NOMO-1 treated with DMSO at 0.1 percent for 48 hours (cell line): ENCODE measurements around the gene RALB.

Source experiments
- DNase-seq: peaks from one replicate; lab custom pipeline; 2025; ENCODE audit not compliant: unreplicated experiment; lab: John Stamatoyannopoulos, UW

RALB gene, protein sequence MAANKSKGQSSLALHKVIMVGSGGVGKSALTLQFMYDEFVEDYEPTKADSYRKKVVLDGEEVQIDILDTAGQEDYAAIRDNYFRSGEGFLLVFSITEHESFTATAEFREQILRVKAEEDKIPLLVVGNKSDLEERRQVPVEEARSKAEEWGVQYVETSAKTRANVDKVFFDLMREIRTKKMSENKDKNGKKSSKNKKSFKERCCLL

DNA sequence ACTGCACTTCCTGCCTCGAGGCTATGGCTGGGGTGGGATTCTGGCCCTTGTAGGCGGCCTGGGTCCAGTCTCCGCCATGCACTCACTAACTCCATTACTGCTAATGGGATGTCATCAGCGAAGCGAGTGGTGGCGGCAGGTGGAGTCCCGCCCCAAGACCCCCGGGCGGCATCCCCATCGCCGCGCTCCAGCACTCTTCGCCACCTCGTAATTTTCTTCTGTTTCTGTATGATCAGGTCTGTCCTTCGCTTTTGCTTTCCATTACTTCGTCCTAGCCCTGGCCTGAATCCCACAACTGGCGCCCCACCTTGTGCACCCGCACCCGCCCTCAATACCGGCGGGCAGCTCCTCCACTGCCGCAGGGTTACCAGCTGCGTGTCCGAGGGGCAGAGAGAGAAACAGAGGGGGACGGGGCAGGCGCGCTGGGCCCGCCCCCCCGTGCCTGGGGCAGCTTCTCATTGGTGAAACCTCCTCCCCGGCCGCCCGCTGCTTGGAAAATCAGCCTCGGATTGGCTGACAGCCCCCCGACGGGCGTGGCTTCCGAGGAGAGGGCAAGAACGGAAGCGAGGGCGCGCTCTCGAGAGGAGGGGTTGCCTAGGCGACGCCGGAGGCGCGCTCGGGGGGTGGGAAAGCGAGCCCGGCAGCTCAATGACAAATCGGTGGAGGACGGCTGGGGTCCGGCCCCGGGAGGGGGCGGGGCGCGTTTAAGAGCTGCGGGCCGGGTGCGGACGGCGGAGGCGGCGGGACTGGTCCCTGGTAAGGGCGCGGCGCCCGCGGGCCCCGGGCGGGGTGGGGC lies at the start of gene RALB:
Gene RALB, plus strand, starts transcription at position 628 of the 796 bp plus-strand sequence. CDS start 25,813 bp downstream, outside the sequence.
- peak; percentile 97 for DNase-seq

DNA sequence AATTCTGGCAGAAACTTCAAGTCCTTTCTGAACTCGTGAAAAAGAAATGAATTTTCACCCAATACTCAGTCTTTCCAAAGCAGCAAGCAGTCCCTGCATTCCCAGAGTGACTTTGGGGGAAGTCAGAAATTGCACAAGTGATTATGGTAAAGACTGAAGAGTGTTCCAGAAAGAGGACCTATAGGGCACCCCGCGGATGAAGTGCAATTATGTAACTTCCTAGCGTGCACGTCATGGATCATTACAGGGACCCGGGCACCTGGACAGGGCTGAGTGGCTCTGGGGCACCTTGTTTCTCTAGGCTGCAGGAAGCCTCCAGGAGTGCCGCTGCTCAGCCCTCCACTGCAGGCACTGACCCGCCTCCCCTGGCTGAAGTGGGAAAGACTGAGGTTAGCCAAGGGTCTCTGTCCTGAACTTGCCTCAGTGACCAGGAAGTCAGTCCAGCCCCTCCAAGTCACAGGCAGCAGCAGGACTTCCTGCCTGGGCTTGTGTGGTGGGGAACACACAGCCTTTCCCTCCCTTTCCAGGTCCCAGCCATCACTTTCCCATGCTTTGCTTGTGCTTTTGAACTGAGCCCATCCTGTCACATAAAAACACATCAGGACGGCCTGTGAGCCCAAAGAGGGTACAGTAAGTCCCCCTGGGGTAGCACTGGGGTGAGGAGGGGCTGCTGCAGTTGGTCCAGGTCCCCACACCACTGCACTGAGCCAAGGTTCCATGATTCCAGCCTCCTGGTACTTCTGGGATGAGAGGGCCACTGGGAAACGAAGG lies 49.2 kb upstream of the RALB start:
- DNase-seq: peak; percentile 10

DNA sequence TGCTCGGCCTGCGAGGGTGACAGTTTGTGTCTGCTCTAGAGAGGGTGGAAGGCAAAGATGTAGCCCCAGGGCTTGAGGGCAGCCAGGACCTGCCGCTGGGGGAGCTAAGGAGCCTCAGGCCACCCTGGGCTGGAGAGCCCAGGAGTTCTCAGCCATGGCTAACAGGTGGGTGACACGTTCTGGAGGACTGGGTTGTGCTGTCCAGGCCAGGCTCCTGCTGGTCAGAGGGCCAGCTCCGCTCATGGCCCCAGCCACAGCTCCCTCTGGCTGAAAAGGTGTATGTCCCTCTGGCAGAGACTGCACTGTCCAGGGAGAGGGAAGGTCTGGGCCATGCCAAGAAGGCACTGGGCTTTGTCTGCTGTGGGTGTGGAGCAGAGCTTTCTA lies 48.6 kb upstream of the RALB start:
- DNase-seq: no peak

DNA sequence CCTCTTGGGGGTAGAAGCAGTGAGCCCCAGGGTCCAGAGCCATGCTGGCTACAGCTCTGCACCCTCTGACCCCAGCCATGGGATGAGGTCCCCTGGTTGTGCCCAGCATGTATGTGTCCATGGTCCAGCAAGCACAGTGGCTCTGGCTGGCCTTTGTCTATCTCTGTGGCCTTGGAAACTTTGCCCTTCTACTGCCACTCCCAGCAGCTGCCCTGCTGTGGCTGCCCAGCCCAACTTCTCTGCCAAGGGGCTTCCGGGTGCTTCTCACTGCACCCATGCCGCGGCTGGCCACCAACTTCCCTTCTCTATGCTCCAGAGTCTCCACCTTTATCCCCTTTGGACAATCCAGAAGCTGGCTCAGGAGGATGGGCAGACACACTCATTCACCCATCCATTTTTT lies 48.2 kb upstream of the RALB start:
- no peak for DNase-seq

DNA sequence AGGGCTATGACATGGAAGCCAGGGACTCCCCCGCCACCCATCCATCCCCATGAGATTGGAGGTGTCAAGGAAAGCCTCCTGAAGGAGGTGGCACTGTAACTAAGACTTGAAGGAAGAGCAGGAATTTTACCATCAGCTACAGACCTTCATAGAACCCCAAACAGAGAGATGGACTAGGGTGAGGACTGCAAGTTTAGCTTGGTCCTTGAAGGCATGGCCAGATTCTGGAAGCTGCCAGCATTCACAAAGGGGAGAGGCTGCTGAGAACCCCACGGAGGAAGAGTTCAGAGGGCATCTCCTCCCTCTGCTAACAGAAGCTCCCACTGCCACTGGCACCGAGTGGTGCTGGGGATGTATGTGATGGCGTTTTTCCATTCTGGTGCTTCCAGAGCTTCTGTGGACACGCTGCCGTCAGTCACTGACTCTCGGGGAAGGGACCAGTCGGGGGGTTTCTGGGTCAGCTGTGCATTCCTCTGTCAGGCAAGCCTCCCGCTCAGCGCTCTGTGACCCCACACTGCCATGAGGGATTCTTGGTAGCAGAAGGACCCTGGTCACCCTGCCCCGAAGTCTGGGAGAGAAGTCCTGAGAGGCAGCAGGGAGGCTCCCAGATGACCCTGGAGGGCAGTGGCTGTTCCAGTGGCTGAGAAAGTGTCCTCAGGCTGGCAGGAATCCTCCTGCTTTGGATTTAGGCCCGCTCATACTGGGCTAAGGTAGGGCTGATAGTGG lies 47.5 kb upstream of the RALB start:
- no peak for DNase-seq

DNA sequence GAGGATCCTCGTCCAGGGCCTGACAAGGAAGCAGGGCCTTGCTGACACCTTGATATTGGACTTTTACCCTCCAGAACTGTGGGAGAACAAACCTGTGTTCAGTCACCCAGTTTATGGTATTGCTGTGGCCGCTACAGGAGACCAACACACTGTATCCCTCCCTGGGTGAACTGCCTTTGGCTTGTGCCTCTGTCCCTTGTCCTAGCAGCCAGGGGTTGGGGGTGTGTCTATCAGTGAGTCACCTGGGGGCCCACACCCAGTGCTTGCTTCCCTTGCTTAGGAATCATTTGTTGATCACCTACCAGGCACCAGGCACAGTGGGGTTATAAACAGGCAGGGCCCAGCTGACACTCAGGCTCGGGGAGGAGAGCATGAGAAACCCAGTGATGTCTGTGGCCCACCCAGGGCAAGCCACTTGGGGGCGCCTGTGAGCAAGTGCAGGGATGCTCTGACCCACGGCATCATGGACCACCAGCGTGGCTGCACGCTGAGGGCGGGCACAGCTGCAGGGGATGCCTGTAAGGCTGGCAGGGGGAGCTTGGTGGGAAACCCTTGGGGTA lies 46.5 kb upstream of the RALB start:
- DNase-seq: no peak

DNA sequence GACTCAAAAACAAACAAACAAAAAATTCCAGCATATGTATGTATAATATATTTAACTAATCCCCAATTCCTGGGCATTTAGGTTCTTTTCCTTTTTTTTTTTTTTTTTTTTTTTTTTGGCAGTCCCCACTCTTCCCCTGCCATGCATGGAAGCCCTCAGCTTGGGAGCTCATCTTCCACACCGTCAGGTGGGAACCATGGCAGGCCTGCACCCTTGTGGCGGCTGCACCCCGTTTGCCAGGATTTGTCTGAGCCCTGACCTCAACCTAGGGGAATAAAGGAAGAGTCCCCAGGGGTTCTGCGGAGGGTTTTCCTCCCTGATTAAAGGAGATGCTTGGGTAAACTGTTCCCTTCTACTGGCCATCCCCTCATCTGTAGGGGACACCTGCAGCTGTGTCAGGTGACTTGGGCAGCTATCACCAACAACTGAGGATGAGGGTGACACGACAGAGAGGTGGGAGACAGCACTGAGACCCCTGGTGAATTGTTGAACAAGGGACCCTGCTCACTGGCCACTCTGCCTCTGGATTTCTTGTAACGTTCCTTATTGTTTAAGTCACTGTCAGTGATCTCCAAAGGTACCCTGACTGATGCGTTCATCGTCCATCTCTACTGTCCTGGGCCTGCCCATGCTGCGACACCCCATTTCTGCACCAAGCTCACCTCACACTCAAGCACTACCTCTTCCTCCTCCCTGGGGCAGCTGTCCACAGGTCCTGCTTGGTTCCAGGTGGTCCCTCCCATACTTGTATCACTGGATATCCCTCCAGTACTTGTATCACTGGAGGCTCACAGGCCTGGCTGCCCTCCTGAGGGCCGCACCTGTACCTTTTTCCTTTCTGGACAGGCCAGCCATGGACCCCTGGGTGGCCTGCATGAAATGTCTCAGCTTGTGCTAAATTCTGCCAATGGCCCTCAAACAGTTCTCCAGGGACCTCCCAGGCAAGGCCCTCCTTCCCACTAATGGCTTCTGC lies 44.0 kb upstream of the RALB start:
- no peak for DNase-seq

DNA sequence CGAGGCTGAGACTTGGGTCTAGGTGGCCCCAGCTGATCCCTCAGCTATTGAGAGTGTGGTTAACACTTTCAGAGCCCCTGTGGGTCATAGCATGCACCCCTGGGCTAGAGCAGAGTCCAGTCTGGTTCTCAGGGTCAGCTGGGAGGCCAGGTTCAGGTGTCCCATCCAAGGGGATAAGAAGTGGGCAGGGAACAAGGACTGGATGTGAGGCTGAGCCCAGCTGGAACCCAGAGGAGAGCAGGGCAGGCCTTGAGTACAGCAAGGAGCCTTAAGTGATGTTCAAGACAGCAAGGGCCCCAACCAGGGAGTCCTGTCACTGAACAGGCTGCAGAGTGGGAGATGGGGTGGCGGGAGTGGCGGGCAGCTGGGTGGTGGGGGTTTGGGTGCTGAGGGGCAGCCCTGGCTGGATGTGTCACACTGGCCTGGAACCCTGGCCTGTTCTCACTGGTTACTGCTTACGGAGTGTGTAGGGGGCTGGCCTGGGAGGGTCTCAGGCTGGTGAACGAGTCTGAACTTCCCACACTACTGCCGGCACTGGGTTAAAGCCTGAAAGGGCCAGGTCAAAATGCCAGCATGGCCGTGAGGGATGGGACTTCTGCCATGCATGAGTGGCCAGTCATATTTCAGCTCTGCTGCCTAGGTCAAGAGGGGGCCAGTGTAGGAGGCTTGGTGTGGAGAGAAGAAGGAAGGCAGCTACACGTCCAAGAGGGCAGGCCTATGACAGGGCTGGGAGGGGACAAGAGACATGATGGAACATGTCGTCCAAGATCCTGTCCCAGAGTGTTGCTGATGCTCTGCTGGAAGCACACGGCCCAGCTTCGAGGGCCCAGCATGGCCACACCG lies 43.0 kb upstream of the RALB start:
- no peak for DNase-seq

DNA sequence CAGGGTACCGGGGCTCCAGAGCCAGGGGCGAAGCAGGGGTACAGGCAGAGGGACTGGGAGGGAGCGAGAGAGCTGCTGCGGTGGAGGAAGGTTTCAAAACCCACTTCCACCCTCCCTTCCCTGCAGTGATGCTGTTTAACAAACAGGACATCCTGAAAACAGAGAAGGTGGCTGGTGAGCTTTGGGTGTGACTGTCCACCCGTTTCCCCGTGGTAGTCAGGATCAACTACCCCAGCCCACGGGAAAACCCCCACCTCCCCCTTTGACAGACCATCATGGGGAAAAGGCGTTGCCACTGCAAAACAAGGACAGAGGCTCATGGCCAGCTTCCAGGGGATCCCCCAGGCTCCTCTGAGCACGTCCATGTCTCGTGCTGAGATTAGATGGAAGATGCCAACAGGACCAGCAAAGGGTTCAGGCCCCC lies 42.4 kb upstream of the RALB start:
- DNase-seq: no peak

DNA sequence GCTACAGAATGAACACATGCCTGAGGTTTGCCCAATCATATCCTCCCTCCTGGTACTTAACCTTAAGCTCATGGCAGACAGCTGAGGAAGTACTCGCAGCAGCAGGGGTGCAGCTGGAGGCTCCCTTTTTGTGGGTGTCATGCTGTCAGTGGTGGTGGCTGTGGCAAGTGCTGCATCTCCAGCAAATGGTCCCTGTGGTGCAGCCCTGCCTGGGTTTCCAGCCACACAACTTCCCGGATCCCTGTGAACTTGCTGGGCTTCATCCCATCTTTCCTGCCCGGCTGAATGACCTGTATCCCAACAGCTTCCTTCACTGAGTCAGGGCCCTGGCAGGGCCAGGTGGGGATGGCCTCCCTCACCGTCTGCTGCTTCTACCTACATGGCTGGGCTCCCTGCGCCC lies 34.5 kb upstream of the RALB start:
- no peak for DNase-seq

DNA sequence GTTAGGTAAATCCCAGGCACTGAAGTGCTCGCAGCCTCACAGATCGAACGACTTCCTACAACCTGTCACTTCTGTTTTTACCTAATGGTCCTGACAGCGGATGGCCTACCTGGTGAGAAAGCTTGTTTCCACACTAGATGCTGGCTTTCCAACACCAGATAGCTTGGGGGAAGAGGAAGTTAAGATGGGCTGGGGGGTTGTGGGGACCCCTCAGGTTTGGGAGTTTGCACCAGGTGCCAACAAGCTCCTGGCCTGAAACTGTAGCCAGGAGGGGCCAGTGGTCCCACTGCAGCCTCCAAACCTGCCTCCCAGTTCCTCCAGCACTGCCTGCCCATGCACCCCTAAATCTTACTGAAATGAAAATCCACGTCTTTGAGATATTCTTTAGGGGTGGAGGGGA lies 33.4 kb upstream of the RALB start:
- DNase-seq: no peak

DNA sequence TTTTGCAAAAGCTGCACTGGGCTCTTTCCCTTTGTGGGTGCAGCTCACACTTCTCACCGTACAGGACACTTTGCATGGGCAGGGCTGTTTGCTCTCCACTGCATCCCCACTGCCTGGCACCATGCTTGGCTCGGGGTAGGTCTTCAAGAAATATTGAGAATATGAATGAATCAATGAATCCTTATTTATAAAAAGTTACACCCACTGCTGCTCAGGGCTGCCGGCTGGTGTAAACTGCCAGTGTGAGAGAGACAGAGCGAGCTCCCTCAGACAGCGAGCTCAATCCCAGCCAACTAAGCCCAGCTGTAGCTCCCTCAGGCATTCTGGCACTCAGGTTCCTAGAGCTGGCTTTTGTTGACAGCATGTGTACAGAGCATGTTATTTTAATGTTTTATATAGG lies 32.9 kb upstream of the RALB start:
- no peak for DNase-seq

DNA sequence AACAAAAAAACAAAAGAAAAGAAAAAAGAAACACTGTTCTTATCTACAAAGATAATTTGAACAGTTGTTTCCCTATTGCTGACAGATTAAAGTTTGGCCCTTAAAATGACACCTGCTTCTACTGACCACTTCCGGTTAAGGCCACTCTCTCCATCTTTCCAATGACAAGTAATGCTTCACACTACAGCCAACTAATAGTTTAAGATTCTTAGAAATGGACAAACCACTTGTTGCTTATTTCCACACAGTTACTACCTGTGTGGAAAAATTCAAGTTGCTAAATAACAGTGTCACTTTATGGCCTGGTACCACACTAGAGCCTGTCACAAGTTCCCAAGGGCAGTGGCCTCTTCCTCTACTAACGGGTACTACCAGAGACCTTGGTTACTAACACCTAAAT lies 31.9 kb upstream of the RALB start:
- no peak for DNase-seq

DNA sequence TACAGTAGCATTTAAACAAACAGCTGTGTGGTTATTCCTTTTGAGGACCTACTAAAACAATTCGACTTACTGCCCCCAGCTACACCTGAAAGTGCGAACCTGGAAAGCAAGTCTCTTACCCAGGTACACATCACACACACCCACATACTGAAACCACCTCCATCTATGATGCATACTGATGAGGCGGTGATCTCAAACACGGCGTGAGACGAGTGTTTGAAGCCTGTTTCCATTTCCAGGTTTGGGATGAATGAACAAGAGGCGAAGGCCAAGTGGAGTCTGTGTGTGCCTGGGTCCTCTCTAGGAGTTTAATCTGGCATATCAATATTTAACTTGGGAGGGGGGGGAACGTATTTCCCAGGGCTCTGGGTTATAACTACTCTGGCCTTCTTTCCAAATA lies 31.0 kb upstream of the RALB start:
- DNase-seq: no peak

DNA sequence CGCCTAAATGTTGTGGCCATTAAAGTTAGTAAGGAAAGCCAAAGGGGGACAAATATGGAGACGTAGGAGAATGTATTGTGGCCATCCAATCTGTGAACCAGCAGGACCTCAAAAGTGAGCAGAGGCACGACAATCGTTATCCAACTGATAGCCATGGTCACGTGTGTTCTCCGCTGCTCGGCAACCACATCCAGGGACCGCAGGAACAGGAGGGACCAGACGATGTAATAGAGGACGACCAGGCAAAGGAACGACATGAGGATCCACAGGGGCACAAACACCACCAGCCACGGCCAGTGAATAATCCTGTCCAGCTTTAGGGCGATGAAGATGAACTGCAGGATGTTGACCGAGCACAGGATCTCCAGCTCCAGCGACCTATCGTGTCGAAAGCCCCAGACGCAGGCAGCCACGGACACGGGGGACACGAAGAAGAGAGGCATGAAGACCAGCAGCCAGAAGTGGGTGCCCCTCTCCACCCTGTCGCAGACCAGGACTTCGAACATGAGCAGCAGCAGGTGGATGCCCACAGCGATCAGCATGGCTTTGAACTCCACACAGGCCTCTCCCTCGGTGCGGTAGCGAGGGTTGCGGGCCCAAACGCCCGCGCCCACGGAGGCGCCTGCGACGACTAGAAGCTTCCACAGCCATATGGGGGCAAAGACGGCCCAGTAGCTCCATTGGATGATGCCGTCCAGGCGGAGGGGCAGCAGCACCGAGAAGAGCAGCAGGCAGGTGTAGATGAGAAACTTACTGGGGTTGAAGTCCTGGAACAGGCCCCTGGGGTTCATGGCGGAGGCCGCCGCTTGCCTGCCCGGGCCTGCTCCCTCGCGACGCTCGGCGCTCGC lies 30.2 kb upstream of the RALB start:
- DNase-seq: no peak

DNA sequence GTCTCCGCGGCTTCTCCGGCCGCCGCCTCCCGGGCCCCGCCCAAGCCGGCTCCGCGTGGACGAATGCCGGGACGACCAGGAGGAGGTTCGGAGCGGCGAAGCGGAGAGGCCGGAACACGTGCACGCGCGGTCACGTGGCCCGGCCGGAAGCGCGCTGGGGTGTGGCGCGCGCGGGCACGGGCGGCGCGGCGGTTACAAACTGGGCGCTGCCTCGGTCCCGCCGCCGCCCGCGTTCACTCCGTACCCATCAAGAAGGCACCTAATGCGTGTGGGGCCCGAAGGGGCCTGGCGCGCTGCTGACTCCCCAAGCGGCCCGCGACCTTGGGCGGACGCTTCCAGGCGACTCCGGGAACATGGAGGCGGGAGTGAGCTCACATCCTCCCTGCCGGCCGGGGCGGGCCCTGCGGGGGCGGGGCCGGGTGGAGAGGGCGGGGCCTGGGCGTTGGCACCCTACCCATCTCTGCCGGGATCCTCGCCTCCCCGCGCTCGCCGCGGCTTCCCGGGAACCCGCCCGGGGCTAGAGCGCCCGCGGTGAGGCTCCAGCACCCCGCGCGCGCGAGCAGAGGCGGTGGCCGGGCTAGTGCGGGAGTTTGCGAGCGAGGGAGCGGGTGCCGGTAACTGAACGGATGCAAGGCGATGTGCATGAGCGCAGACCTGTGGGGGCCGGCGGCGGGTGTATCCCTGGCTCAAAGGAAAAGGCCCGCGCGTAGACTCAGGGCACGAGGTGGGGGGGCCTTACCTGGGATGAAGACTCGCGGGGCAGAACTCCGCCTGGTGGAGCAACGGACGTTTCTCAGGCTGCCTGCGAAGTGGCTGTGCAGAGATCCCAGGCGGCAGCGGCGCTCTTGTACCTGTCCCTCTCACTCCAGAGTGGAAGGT lies 29.4 kb upstream of the RALB start, which contains the start of gene TMEM185B:
Gene TMEM185B, minus strand, starts transcription at position 367 of the 879 bp plus-strand sequence. CDS start 424 bp downstream, outside the sequence.
- peak; percentile 59 for DNase-seq

DNA sequence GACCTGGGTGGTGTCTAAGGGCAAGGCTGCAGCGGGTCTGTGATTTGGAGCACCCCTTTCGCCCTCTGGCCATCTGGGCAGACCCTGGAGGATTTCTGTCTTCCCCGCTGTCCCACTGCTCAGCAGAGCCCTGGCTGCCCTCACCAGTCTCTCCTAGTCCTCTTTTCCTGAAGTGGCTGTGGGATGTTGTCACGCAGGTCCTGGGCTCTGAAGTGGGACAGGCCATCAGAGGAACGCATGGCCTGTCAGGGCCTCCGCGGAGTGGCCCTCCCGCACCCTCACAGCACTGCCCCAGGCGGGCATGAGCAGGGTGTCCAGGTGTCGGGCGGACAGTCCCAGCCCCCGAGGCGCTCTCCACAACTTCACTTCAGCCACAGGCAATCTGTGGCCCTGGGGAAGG lies 28.4 kb upstream of the RALB start:
- DNase-seq: no peak
